HL-60 (cell line): Measurements from ENCODE around the gene MS4A7.

Experiments
- CTCF ChIP-seq: IDR thresholded peaks from one replicate; pipeline ENCODE4 v1.5.1; 2011; ENCODE audit warnings: low read length, control low read depth, inconsistent platforms; ENCODE audit not compliant: insufficient read depth
- POLR2AphosphoS5 ChIP-seq: IDR thresholded peaks from 2 replicates; pipeline ENCODE4 v1.6.1; 2012; ENCODE audit warnings: low read depth
- REST ChIP-seq: IDR thresholded peaks from 2 replicates; pipeline ENCODE4 v1.6.1; 2012; ENCODE audit warnings: low read depth; ENCODE audit not compliant: insufficient replicate concordance
- SPI1 ChIP-seq: IDR thresholded peaks from 2 replicates; pipeline ENCODE4 v1.6.1; 2012; ENCODE audit warnings: low read depth, mild to moderate bottlenecking, borderline replicate concordance

- no peak for TF ChIP-seq CTCF
- no peak for TF ChIP-seq POLR2AphosphoS5
- no peak for TF ChIP-seq REST
- no peak for TF ChIP-seq SPI1
Measured at GRCh38 chr11:60422609-60423008, 44.3 kb downstream of the MS4A7 start.
